Measurements from ENCODE around the gene PFDN2.

PFDN2 gene

DNA sequence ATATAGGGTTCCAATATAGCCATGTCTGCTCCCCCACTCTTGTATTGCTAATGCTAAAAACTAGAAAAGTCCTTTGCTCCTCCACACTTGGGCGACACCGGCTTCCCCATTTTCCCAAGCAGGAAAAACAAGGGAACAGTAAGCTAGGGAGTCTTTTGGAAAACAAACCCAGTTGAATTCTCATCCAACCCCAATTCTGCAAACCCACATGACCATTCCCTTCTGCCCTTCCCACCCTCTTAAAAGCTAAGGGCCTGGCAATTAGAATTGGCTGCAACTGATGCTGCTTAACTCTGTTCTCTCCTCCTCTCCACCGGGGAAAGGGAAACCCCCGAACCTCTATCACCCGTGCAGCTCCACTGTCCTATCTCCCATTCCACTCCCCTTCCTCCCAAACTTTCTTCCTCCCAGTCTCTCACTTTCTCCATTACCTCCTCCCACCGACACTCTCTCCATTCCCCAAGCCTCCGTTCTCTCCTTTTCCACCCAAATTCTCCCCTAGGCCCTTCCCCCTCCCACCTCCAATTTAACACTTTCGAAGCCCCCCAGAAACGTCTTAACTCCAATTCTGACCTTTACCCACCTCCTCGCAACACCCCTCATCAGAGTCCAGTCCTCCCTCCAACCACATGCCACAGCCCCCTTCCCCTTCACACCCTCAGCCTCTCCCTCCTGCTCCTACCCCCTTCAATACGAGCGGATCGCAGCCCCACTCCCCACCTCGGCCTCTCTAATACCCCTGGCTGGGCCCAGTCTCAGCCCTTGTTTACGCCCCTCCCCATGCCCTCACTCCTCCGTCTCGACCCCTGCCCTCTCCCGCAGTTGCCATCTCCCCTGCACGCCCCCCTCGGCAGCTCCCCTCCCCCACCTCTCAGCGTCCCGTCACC, 13.9 kb upstream of the PFDN2 start (continued):
- TF ChIP-seq HIC1 (tag by site-specific recombination; IDR thresholded peaks at IDR 0.05) (peak; percentile 82; the same call in 1 of the 2 replicates), ZNF571 (tag by site-specific recombination; IDR thresholded peaks at IDR 0.05) (no peak), ZSCAN30 (tag by site-specific recombination; IDR thresholded peaks at IDR 0.05) (no peak), FEZF1 (tag by site-specific recombination; IDR thresholded peaks at IDR 0.05) (no peak), SP2 (tag by site-specific recombination; IDR thresholded peaks at IDR 0.05) (no peak), ZNF670 (tag by site-specific recombination; IDR thresholded peaks at IDR 0.05; ENCODE audit: low read depth) (no peak), ZNF324 (tag by site-specific recombination; IDR thresholded peaks at IDR 0.05) (no peak; the same call in 1 of the 2 replicates), ZNF707 (tag by site-specific recombination; IDR thresholded peaks at IDR 0.05) (no peak), ZNF561 (tag by site-specific recombination; IDR thresholded peaks at IDR 0.05; ENCODE audit: borderline replicate concordance) (no peak), HOXD13 (CRISPR knock-in tag; IDR thresholded peaks at IDR 0.05; ENCODE audit: borderline replicate concordance) (no peak), GLI4 (tag by site-specific recombination; IDR thresholded peaks at IDR 0.05) (no peak; the same call in 1 of the 2 replicates), ZFP3 (tag by site-specific recombination; IDR thresholded peaks at IDR 0.05; ENCODE audit: low read depth) (no peak), ZNF510 (tag by site-specific recombination; IDR thresholded peaks at IDR 0.05; ENCODE audit: insufficient replicate concordance) (no peak), ZNF202 (tag by site-specific recombination; IDR thresholded peaks at IDR 0.05; ENCODE audit: borderline replicate concordance) (no peak), ZNF391 (tag by site-specific recombination; IDR thresholded peaks at IDR 0.05; ENCODE audit: borderline replicate concordance, low read depth) (peak; percentile 48), GLIS2 (tag by site-specific recombination; IDR thresholded peaks at IDR 0.05) (peak; percentile 92), ZNF623 (tag by site-specific recombination; IDR thresholded peaks at IDR 0.05) (peak; percentile 31; the same call in 1 of the 2 replicates), MZF1 (tag by site-specific recombination; IDR thresholded peaks at IDR 0.05; ENCODE audit: borderline replicate concordance) (no peak), ZNF121 (tag by site-specific recombination; IDR thresholded peaks at IDR 0.05) (no peak; the same call in 1 of the 2 replicates), ZNF223 (tag by site-specific recombination; IDR thresholded peaks at IDR 0.05) (no peak), SCRT1 (tag by site-specific recombination; IDR thresholded peaks at IDR 0.05; ENCODE audit: borderline replicate concordance) (no peak), ZNF24 (tag by site-specific recombination; IDR thresholded peaks at IDR 0.05) (no peak), HOXA7 (CRISPR knock-in tag; IDR thresholded peaks at IDR 0.05; ENCODE audit: borderline replicate concordance) (no peak), ZNF114 (tag by site-specific recombination; IDR thresholded peaks at IDR 0.05) (no peak), ZNF155 (tag by site-specific recombination; IDR thresholded peaks at IDR 0.05) (no peak), RBAK (tag by site-specific recombination; IDR thresholded peaks at IDR 0.05) (no peak), ZNF140 (tag by site-specific recombination; IDR thresholded peaks at IDR 0.05) (no peak), ZNF16 (tag by site-specific recombination; IDR thresholded peaks at IDR 0.05; ENCODE audit: low read depth) (peak; percentile 5; the same call in 1 of the 2 replicates), AEBP2 (tag by site-specific recombination; IDR thresholded peaks at IDR 0.05; ENCODE audit: borderline replicate concordance) (no peak), ZBTB20 (tag by site-specific recombination; IDR thresholded peaks at IDR 0.05) (peak; percentile 82), SCRT2 (tag by site-specific recombination; IDR thresholded peaks at IDR 0.05) (no peak), ZNF2 (tag by site-specific recombination; IDR thresholded peaks at IDR 0.05) (peak; percentile 72)
- TF ChIP-seq, protein P1, sequence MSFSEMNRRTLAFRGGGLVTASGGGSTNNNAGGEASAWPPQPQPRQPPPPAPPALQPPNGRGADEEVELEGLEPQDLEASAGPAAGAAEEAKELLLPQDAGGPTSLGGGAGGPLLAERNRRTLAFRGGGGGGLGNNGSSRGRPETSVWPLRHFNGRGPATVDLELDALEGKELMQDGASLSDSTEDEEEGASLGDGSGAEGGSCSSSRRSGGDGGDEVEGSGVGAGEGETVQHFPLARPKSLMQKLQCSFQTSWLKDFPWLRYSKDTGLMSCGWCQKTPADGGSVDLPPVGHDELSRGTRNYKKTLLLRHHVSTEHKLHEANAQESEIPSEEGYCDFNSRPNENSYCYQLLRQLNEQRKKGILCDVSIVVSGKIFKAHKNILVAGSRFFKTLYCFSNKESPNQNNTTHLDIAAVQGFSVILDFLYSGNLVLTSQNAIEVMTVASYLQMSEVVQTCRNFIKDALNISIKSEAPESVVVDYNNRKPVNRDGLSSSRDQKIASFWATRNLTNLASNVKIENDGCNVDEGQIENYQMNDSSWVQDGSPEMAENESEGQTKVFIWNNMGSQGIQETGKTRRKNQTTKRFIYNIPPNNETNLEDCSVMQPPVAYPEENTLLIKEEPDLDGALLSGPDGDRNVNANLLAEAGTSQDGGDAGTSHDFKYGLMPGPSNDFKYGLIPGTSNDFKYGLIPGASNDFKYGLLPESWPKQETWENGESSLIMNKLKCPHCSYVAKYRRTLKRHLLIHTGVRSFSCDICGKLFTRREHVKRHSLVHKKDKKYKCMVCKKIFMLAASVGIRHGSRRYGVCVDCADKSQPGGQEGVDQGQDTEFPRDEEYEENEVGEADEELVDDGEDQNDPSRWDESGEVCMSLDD (tag by site-specific recombination; IDR thresholded peaks at IDR 0.05), result peak; percentile 80
- TF ChIP-seq, protein P2, sequence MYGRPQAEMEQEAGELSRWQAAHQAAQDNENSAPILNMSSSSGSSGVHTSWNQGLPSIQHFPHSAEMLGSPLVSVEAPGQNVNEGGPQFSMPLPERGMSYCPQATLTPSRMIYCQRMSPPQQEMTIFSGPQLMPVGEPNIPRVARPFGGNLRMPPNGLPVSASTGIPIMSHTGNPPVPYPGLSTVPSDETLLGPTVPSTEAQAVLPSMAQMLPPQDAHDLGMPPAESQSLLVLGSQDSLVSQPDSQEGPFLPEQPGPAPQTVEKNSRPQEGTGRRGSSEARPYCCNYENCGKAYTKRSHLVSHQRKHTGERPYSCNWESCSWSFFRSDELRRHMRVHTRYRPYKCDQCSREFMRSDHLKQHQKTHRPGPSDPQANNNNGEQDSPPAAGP (tag by site-specific recombination; IDR thresholded peaks at IDR 0.05), result peak; percentile 78

Data from HEK293 (cell line).